GM21360 (cell line): Measurements from ENCODE around the gene CXCL12.

Experiments used
- ATAC-seq: cut with Tn5 transposase; IDR thresholded peaks from one replicate; pipeline ENCODE4 v1.9.1; 2021; ENCODE audit warnings: mild to moderate bottlenecking, moderate library complexity; ENCODE audit not compliant: unreplicated experiment

Gene CXCL12

GRCh38 chr10:44364566-44364965 lies 20.3 kb downstream of the CXCL12 start:
- ATAC-seq, result no peak

GRCh38 chr10:44363716-44364115 lies 21.2 kb downstream of the CXCL12 start:
- ATAC-seq, result no peak

- no peak for ATAC-seq
Measured at GRCh38 chr10:44362866-44363711, 21.8 kb downstream of the CXCL12 start.

GRCh38 chr10:44361109-44361508 lies 23.8 kb downstream of the CXCL12 start:
- no peak for ATAC-seq

- no peak for ATAC-seq
Measured at GRCh38 chr10:44358080-44358771, 26.7 kb downstream of the CXCL12 start.

- ATAC-seq, result no peak
Measured at GRCh38 chr10:44357023-44357540, 27.8 kb downstream of the CXCL12 start.

- ATAC-seq, result no peak
Measured at GRCh38 chr10:44356139-44357022, 28.5 kb downstream of the CXCL12 start.

GRCh38 chr10:44355630-44356029 lies 29.3 kb downstream of the CXCL12 start:
- ATAC-seq, result no peak

GRCh38 chr10:44354771-44355170 lies 30.1 kb downstream of the CXCL12 start:
- ATAC-seq, result no peak

GRCh38 chr10:44353721-44354120 lies 31.2 kb downstream of the CXCL12 start:
- no peak for ATAC-seq

GRCh38 chr10:44353128-44353390 lies 31.8 kb downstream of the CXCL12 start:
- no peak for ATAC-seq

- no peak for ATAC-seq
Measured at GRCh38 chr10:44352316-44353127, 32.4 kb downstream of the CXCL12 start.

GRCh38 chr10:44348496-44348895 lies 36.4 kb downstream of the CXCL12 start:
- ATAC-seq, result no peak

GRCh38 chr10:44347609-44348400 lies 37.1 kb downstream of the CXCL12 start:
- ATAC-seq, result no peak

- no peak for ATAC-seq
Measured at GRCh38 chr10:44344727-44345126, 40.2 kb downstream of the CXCL12 start.

GRCh38 chr10:44343843-44344242 lies 41.1 kb downstream of the CXCL12 start:
- ATAC-seq, result no peak

GRCh38 chr10:44341886-44342285 lies 43.0 kb downstream of the CXCL12 start:
- no peak for ATAC-seq

- ATAC-seq, result no peak
Measured at GRCh38 chr10:44340557-44340956, 44.3 kb downstream of the CXCL12 start.

GRCh38 chr10:44339218-44339617 lies 45.7 kb downstream of the CXCL12 start:
- ATAC-seq, result no peak

- ATAC-seq, result no peak
Measured at GRCh38 chr10:44337081-44337480, 47.8 kb downstream of the CXCL12 start.
